GM21526 (cell line): ENCODE results near the gene SPDYE5.

Experiments
- ATAC-seq: cut with Tn5 transposase; IDR thresholded peaks from one replicate; pipeline ENCODE4 v1.9.1; 2021; ENCODE audit warnings: moderate library complexity; ENCODE audit not compliant: unreplicated experiment, low FRiP score

The SPDYE5 gene

DNA sequence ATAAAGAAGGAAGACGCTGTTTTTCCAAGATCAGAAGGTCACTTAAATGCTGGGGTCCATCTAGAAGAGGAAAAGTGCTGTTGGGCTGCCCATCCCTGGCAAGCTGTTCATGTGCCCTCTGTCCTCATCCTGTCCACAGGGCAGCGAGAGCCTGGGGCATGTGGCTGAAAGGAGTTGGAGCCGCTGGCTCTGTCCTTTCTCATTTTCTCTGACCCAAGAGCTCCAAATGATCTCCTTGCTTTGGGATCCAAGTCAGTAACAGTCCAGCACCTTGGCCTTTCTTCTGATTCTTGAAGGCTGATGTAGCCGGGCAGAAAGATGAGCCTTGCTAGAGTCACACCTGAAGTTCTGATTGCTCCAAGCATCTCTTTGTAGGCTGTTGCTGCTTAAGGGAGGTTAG lies 44.4 kb downstream of the SPDYE5 start:
- no peak for ATAC-seq

DNA sequence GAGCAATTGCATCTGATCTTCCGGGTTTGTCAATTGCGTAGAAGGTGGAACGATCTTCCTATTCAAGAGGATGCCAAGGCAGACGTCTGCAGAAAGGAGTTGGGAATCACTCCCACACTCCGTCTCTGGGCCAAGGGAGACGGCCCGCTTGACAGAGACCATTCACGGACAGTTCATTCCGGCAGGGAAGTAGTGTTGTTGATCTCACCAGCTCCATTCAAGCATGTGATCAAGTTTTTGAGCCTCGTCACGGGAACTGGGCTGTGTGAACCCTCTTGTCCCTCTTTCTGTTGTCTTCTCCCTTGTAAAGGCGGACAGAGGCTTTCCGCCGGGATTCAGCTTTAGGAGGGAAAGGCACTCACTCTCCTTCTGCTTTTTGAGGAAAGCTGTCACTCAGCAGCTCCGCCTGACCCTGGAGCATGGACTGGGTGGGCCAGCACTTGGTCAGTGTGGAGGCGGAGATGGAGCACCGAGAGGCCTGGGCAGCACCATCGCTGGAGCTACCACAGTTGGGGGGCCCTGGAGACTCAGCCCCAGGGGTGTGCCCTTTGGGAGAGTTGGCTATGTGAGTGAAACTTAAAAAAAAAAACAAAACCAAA lies 44.9 kb downstream of the SPDYE5 start:
- no peak for ATAC-seq

DNA sequence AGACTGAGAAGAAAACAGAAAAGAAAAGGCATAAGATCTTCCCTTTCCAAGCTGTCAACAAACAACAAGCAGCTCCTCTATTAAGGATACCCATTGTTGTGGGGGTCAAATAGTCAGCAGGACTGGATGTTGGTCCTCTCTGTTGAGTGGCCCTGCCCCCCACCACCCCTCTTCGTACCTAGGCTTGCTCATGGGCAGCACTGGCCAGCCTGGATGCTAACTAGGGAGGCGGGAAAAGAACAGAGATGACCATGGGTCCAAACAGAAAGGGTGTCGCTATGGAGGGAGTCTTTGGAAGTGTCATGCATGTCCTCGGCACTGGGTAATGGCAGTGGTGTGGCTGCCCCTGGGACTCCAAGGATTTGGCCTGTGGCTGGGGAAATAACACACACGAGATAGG lies 45.6 kb downstream of the SPDYE5 start:
- no peak for ATAC-seq

DNA sequence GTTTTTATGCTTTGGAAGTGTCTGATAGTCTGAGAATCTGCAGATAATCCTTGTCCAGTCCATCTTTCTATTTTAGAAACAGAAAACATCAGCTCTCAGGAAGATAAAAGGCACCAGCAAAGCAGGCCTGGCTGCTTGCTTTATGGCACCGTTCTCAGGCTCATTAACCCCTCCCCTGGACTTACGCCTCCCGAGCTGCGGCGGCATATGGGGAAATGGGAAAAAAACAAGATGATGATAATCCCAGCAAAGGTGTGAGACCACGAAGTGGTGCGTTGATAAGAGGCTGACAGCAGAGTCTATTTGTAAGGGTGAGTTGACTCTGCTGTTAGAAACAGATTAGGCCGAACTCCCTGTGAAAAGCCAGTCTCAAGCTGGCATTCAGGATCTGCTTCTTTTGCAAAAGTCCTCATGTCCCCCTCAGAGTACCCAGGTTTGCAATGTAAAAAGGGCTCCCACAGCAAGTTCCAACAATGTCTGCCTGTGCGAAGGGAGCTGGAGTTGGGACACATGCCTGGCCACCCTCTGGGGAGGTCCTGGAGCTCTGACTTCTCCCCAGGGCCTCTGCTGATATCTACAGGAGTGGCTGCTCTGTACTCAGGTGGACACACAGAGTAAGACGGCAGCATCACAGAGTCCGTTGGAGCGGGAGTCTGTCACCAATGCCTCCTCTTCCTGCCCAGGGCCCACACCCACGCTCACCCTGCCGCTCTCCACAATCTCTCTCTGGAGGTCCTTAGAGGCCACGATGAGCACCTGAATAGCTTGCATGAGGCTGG lies 54.3 kb downstream of the SPDYE5 start:
- no peak for ATAC-seq
